ENCODE results near the gene SLC7A6OS.

SLC7A6OS gene

GRCh38 chr16:68253721-68254120, 57.0 kb downstream of the SLC7A6OS start:
- DNase-seq (ENCODE audit: low read depth), result no peak

GRCh38 chr16:68252383-68252782, 58.4 kb downstream of the SLC7A6OS start:
- no peak for DNase-seq (ENCODE audit: low read depth)

- DNase-seq (ENCODE audit: low read depth), result no peak
Observed at GRCh38 chr16:68251832-68252231, 58.9 kb downstream of the SLC7A6OS start.

- DNase-seq (ENCODE audit: low read depth), result no peak
Observed at GRCh38 chr16:68250951-68251350, 59.8 kb downstream of the SLC7A6OS start.

- DNase-seq (ENCODE audit: low read depth), result no peak
Observed at GRCh38 chr16:68249371-68249770, 61.4 kb downstream of the SLC7A6OS start.

Measured in activated T-helper 9 cell treated with anti-CD3 and anti-CD28 coated beads, Interleukin-2, amount 50 U/mL, for 16 hours (primary cell).